Osteoblast (primary cell): ENCODE data around the gene AZGP1. TPM values are rescaled to one million over a fixed set of nuclear protein-coding genes. Genes with fewer than 3 reads are reported as not detected.
A peak's percentile ranks its signal among the peaks of the same experiment; 100 is the strongest.

Experiments
- DNase-seq: peaks from one replicate; pipeline ENCODE4 v3.0.0; 2011; ENCODE audit warnings: low spot score, mixed read lengths; ENCODE audit not compliant: insufficient read length; ENCODE audit errors: missing footprints
- H2AFZ ChIP-seq: 2 replicates; pipeline ENCODE4 v1.6.0; 2011; ENCODE audit warnings: mild to moderate bottlenecking, low read length
- H3K27ac ChIP-seq: 2 replicates; pipeline ENCODE4 v1.5.1; 2011; ENCODE audit warnings: mild to moderate bottlenecking, low read depth, low read length, moderate library complexity
- H3K27me3 ChIP-seq: 2 replicates; pipeline ENCODE4 v1.6.0; 2012; ENCODE audit warnings: mild to moderate bottlenecking, control low read depth, inconsistent platforms, low read length, moderate library complexity; ENCODE audit not compliant: insufficient read depth
- H3K36me3 ChIP-seq: 2 replicates; pipeline ENCODE4 v1.5.1; 2011; ENCODE audit warnings: mild to moderate bottlenecking, low read length, control low read depth, moderate library complexity; ENCODE audit not compliant: insufficient read depth
- H3K4me1 ChIP-seq: 2 replicates; pipeline ENCODE4 v1.5.1; 2011; ENCODE audit warnings: mild to moderate bottlenecking, low read length, control low read depth, moderate library complexity; ENCODE audit not compliant: insufficient read depth
- H3K4me2 ChIP-seq: 2 replicates; pipeline ENCODE4 v1.6.0; 2011; ENCODE audit warnings: mild to moderate bottlenecking, low read length; ENCODE audit not compliant: insufficient read depth
- H3K4me3 ChIP-seq: fragments of 200-600 bp; sonication (generic); 3 replicates; pipeline ENCODE4 v1.5.1; 2012; ENCODE audit warnings: mild to moderate bottlenecking, low read length, inconsistent platforms; ENCODE audit not compliant: insufficient read depth
- H3K79me2 ChIP-seq: 2 replicates; pipeline ENCODE4 v1.6.0; 2012; ENCODE audit warnings: mild to moderate bottlenecking, low read length, control low read depth, inconsistent platforms; ENCODE audit not compliant: insufficient read depth
- H3K9me3 ChIP-seq: 2 replicates; pipeline ENCODE4 v1.5.1; 2011; ENCODE audit warnings: low read depth, low read length, control low read depth
- H4K20me1 ChIP-seq: 2 replicates; pipeline ENCODE4 v1.6.0; 2012; ENCODE audit warnings: mild to moderate bottlenecking, low read length, control low read depth; ENCODE audit not compliant: insufficient read depth
- CTCF ChIP-seq: IDR thresholded peaks from 2 replicates; pipeline ENCODE4 v1.5.1; 2011; ENCODE audit warnings: mild to moderate bottlenecking, low read depth, low read length, moderate library complexity; ENCODE audit errors: extremely low read depth
- total RNA-seq: library from RNA; depleted of rRNA; stranded (reverse); fragments of >200 nt; gene quantifications from 2 replicates; pipeline ENCODE4 v1.2.3, GENCODE V29; 2012

The AZGP1 gene
- total RNA-seq, 1 donor = not detected

- H3K27me3 ChIP-seq = peaks cover 8% of the 10 kb centered on the region
These were observed 32.1 kb upstream of the AZGP1 start for GRCh38 chr7:100007887-100008286.

GRCh38 chr7:100003711-100004661 is 28.2 kb upstream of the AZGP1 start:
- no peaks in the 10 kb centered on the region for H3K36me3 ChIP-seq
- TF ChIP-seq CTCF = no peak
- DNase-seq = peak; percentile 72
- no peaks in the 10 kb centered on the region for H3K9me3 ChIP-seq
- H3K27ac ChIP-seq = no peak overlapping the region
- H3K27me3 ChIP-seq = no peaks in the 10 kb centered on the region
- no peaks in the 10 kb centered on the region for H4K20me1 ChIP-seq
- no peak overlapping the region for H3K4me3 ChIP-seq
- H2AFZ ChIP-seq = no peak overlapping the region
- H3K79me2 ChIP-seq = no peaks in the 10 kb centered on the region
- no peaks in the 10 kb centered on the region for H3K4me1 ChIP-seq
- H3K4me2 ChIP-seq = no peak overlapping the region

More at GRCh38 chr7:100007887-100008286, 32.1 kb upstream of the AZGP1 start:
- H3K79me2 ChIP-seq = no peaks in the 10 kb centered on the region
- no peaks in the 10 kb centered on the region for H3K9me3 ChIP-seq
- H2AFZ ChIP-seq = no peak overlapping the region
- H3K36me3 ChIP-seq = no peaks in the 10 kb centered on the region
- no peaks in the 10 kb centered on the region for H3K4me1 ChIP-seq
- DNase-seq = no peak
- no peak for TF ChIP-seq CTCF
- H3K4me3 ChIP-seq = no peak overlapping the region
- H4K20me1 ChIP-seq = no peaks in the 10 kb centered on the region
- no peak overlapping the region for H3K4me2 ChIP-seq
- no peak overlapping the region for H3K27ac ChIP-seq

GRCh38 chr7:100000239-100000638 is 24.4 kb upstream of the AZGP1 start:
- no peak for DNase-seq
- no peaks in the 10 kb centered on the region for H3K27me3 ChIP-seq
- H3K79me2 ChIP-seq = no peaks in the 10 kb centered on the region
- TF ChIP-seq CTCF = no peak
- no peak overlapping the region for H2AFZ ChIP-seq
- H3K4me1 ChIP-seq = peaks cover 3% of the 10 kb centered on the region
- H3K4me3 ChIP-seq = no peak overlapping the region
- H3K9me3 ChIP-seq = no peaks in the 10 kb centered on the region
- H3K27ac ChIP-seq = no peak overlapping the region
- H3K4me2 ChIP-seq = no peak overlapping the region
- H3K36me3 ChIP-seq = no peaks in the 10 kb centered on the region
- no peaks in the 10 kb centered on the region for H4K20me1 ChIP-seq

DNA sequence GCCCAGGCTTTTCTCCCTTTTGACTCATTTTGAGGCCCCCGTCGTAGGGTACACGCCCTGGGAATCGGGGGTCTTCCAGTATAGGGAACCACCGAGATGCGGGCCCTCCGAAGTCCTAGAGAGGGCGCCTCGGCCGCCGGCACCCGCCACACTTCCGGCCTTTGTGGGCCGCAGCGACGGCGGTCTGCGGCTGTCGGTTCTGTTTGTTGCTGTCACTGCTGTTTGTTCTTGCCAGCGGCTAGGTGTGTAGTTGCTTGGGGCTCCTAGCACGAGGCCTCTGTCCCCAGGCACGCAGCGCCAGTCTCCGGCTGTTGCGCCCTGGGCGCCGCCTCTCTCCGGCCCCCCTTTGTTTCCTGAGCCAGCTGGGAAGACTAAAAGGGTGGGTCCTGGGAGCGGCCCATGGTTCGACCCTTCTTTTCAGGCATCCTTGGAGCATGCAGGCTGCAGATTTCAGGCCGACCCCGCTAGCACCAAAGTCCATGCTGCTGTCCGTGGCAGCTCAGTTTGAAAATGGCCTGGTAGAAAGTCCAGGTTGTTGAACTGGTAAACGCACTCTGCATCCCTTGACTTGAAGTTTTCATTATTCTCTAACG is 21.8 kb upstream of the AZGP1 start:
- peak overlapping the region; percentile 93 for H2AFZ ChIP-seq
- no peaks in the 10 kb centered on the region for H3K9me3 ChIP-seq
- peak; percentile 60 for DNase-seq
- peak overlapping the region; percentile 75 for H3K4me2 ChIP-seq
- H4K20me1 ChIP-seq = no peaks in the 10 kb centered on the region
- H3K27ac ChIP-seq = no peak overlapping the region
- peak overlapping the region; percentile 70 for H3K4me3 ChIP-seq
- H3K27me3 ChIP-seq = no peaks in the 10 kb centered on the region
- peaks cover 6% of the 10 kb centered on the region for H3K4me1 ChIP-seq
- no peak for TF ChIP-seq CTCF
- no peaks in the 10 kb centered on the region for H3K79me2 ChIP-seq
- H3K36me3 ChIP-seq = no peaks in the 10 kb centered on the region
